MCF 10A (cell line): ENCODE results near the gene POMGNT2. TPM values are rescaled to one million over a fixed set of nuclear protein-coding genes. Genes with fewer than 3 reads are reported as not detected.

ENCODE experiments used
- BruUV-seq: library from RNA; stranded (reverse); fragments of 400-500 nt; replicated peaks from 2 replicates; lab custom pipeline; 2021; lab: Mats Ljungman, UMichigan
- CTCF ChIA-PET: fragments of 300-600 bp; sonication (Branson Sonifier 250); formaldehyde crosslinking; extraction: SDS; loops from one replicate; lab custom pipeline; 2021; ENCODE audit warnings: antibody characterized with exemption, inconsistent platforms; lab: Yijun Ruan, JAX
- POLR2A ChIA-PET: fragments of 300-600, 350-650 bp; sonication (Branson Sonifier 250); formaldehyde crosslinking; extraction: SDS; loops from one replicate; lab custom pipeline; 2020; ENCODE audit warnings: antibody characterized with exemption, inconsistent platforms; lab: Yijun Ruan, JAX
- DNase-seq: peaks from one replicate; pipeline ENCODE4 v3.0.0-alpha.2; 2018; ENCODE audit not compliant: unreplicated experiment
- H3K27ac Mint-ChIP-seq: one replicate; pipeline ENCODE4 v1.8.0; 2022; ENCODE audit warnings: mild to moderate bottlenecking, low read depth, mixed read lengths; ENCODE audit not compliant: unreplicated experiment
- H3K27me3 Mint-ChIP-seq: one replicate; pipeline ENCODE4 v1.8.0; 2022; ENCODE audit warnings: mixed read lengths; ENCODE audit not compliant: insufficient read depth, unreplicated experiment
- H3K36me3 Mint-ChIP-seq: one replicate; pipeline ENCODE4 v1.8.0; 2022; ENCODE audit warnings: mild to moderate bottlenecking, moderate library complexity, mixed read lengths; ENCODE audit not compliant: insufficient read depth, unreplicated experiment
- H3K4me1 Mint-ChIP-seq: one replicate; pipeline ENCODE4 v1.8.0; 2022; ENCODE audit warnings: mixed read lengths; ENCODE audit not compliant: insufficient read depth, unreplicated experiment
- H3K4me3 Mint-ChIP-seq: one replicate; pipeline ENCODE4 v1.8.0; 2022; ENCODE audit warnings: mild to moderate bottlenecking, moderate library complexity, mixed read lengths; ENCODE audit not compliant: unreplicated experiment
- H3K9me3 Mint-ChIP-seq: one replicate; pipeline ENCODE4 v1.8.0; 2022; ENCODE audit warnings: mixed read lengths; ENCODE audit not compliant: unreplicated experiment
- intact Hi-C: fragments of 100-400 bp; cut with micrococcal nuclease; formaldehyde crosslinking; loops from 2 replicates; pipeline ENCODE4 v1.14.1; 2022
- total RNA-seq: library from RNA; stranded (reverse); gene quantifications from 2 replicates; pipeline ENCODE4 v1.2.3, GENCODE V29; 2022
- TF ChIP-seq, protein P1 (sequence below): fragments of 200-600 bp; IDR thresholded peaks from one replicate; pipeline ENCODE4 v1.8.0; 2022; ENCODE audit warnings: antibody characterized with exemption, mild to moderate bottlenecking; ENCODE audit not compliant: unreplicated experiment

Gene POMGNT2
- total RNA-seq, 1 experiment from 2014 or later, result 6.2 TPM

DNA sequence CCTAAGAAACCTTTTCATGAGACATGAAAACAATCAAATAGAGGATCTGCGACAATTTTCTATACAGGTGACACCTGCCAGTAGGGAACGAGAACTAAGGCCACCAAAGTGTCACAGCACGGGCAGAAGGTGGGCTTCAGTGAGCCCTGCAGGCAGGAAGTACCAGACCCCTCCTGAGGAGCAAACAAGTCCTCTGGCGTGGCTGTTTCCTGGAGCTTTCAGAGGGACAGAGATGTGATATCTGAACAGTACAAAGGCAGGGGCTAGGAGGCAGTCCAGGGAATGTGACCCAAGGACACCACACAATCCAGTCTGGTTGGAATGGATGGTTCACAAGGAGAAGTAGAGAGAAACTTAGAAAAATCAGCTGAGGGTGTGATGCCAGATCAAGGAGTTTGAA, 16.8 kb downstream of the POMGNT2 start:
- POLR2A ChIA-PET, result interaction anchor here (1.0 to 1.2 kb wide), 2 partner anchors 9 to 128 kb away, joined by 3 read pairs; no protein-coding TSS in a partner anchor
- Mint-ChIP-seq H3K4me3 (no peak overlapping the region), H3K27me3 (no peaks in the 10 kb centered on the region), H3K36me3 (no peaks in the 10 kb centered on the region), H3K9me3 (no peaks in the 10 kb centered on the region), H3K27ac (no peak overlapping the region), H3K4me1 (no peaks in the 10 kb centered on the region)
- DNase-seq, result no peak
- BruUV-seq, result no TSS peak
- CTCF ChIA-PET, result interaction anchor here (1.3 to 5.6 kb wide), 2 partner anchors 8 to 126 kb away, joined by 4 to 68 read pairs; no protein-coding TSS in a partner anchor
- intact Hi-C loops, result no loop called here
- TF ChIP-seq, protein P1, sequence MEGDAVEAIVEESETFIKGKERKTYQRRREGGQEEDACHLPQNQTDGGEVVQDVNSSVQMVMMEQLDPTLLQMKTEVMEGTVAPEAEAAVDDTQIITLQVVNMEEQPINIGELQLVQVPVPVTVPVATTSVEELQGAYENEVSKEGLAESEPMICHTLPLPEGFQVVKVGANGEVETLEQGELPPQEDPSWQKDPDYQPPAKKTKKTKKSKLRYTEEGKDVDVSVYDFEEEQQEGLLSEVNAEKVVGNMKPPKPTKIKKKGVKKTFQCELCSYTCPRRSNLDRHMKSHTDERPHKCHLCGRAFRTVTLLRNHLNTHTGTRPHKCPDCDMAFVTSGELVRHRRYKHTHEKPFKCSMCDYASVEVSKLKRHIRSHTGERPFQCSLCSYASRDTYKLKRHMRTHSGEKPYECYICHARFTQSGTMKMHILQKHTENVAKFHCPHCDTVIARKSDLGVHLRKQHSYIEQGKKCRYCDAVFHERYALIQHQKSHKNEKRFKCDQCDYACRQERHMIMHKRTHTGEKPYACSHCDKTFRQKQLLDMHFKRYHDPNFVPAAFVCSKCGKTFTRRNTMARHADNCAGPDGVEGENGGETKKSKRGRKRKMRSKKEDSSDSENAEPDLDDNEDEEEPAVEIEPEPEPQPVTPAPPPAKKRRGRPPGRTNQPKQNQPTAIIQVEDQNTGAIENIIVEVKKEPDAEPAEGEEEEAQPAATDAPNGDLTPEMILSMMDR, result no peak

DNA sequence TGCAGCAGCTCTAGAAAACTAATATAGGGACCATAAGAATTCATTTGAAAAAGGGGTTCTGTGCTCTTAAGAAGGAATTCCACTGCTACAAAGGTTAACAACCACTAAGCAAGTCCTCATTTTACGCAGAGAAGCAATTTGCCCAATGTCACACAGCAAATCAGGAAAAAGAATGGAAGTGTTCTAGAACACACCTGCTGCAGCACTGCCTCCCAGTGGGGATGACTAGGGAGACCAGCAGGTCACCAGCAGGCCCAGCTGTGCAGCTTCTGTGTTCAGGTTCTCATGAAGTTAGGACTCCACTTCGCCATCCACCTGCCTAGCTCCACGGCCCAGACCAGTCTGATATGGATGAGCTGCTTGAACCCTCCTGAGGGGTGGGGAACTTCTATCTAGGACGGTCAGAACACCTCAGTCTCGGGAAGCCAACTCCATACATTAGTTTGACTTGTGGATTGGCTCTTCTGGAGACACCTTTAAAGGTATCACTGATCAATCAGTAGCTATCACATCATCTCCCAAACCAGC, 18.6 kb downstream of the POMGNT2 start:
- DNase-seq, result peak; percentile 17
- Mint-ChIP-seq H3K9me3 (no peaks in the 10 kb centered on the region), H3K4me3 (no peak overlapping the region), H3K4me1 (no peaks in the 10 kb centered on the region), H3K36me3 (no peaks in the 10 kb centered on the region), H3K27ac (no peak overlapping the region), H3K27me3 (no peaks in the 10 kb centered on the region)
- POLR2A ChIA-PET, result no interaction called here
- intact Hi-C loops, result no loop called here
- BruUV-seq, result no TSS peak
- TF ChIP-seq, protein P1, result no peak
- CTCF ChIA-PET, result interaction anchor here (0.5 to 5.6 kb wide), 4 partner anchors 88 to 1320 kb away, joined by 3 to 68 read pairs (median 4); no protein-coding TSS in a partner anchor

DNA sequence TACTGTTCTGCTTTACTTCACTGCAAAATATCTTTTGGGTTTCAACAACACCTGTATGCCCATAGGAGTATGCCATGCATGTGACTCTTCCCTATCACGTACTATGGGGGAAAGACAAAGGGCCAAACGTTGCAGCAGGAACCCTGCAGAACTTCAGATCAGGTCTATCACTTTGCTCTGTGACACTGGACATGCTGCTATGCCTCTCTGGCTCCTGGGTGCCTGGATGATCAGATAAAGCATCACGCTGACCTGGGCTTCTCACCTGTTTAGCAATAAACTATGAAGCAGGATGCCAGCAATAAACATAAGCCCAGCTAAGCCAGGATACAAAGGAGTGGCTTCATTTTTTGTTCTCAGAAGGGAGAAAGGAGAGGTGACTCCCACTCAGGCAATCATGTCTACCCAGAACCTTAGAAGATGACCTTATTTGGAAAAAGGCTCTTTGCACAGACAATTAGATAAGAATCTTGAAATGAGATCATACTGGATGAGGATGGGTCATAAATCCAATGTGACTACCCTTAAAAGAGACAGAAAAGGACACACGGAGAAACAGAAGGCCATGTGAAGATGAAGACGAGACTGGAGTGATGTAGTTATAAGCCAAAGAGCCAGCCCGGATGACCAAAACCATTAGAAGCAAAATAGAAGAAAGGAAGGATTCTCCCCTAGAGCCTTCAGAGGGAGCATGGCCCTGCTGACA, 19.3 kb downstream of the POMGNT2 start:
- TF ChIP-seq, protein P1, result no peak
- no peaks in the 10 kb centered on the region for H3K36me3 Mint-ChIP-seq
- H3K4me3 Mint-ChIP-seq, result no peak overlapping the region
- H3K27me3 Mint-ChIP-seq, result no peaks in the 10 kb centered on the region
- intact Hi-C loops, result no loop called here
- no peak for DNase-seq
- H3K4me1 Mint-ChIP-seq, result no peaks in the 10 kb centered on the region
- no peaks in the 10 kb centered on the region for H3K9me3 Mint-ChIP-seq
- H3K27ac Mint-ChIP-seq, result no peak overlapping the region
- ChIA-PET CTCF (interaction anchor here (0.6 to 5.6 kb wide), 3 partner anchors 124 to 1320 kb away, joined by 3 to 68 read pairs (median 4); no protein-coding TSS in a partner anchor), POLR2A (no interaction called here)
- BruUV-seq, result no TSS peak

DNA sequence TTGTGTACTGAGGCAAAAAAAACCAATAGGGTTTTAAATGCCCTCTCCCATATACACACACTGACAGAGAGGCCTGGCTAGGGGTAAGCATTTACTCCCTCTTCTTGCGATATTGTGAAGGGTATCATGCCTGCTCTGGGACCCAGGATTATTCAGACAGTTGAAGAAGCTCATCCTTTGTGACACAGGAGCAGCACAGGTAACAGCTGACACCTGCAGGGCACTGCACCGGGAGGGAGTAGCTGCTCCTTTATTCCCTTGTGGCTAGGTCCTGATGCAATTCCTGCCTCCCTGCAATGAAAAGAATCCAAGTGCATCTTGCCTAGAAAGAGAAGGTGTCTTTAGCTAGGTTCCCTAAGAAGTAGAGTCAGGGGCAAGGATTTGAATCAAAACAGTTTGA, 23.4 kb downstream of the POMGNT2 start:
- intact Hi-C loops, result no loop called here
- DNase-seq, result no peak
- ChIA-PET CTCF (interaction anchor here (0.6 to 1.1 kb wide), 3 partner anchors 73 to 127 kb away, joined by 3 to 4 read pairs (median 4); no protein-coding TSS in a partner anchor), POLR2A (interaction anchor here (0.6 kb wide), 1 partner anchor 28 kb away, joined by 3 read pairs; no protein-coding TSS in a partner anchor)
- no TSS peak for BruUV-seq
- Mint-ChIP-seq H3K9me3 (no peaks in the 10 kb centered on the region), H3K4me1 (no peaks in the 10 kb centered on the region), H3K27me3 (no peaks in the 10 kb centered on the region), H3K4me3 (no peak overlapping the region), H3K36me3 (peaks cover 9% of the 10 kb centered on the region), H3K27ac (no peak overlapping the region)
- TF ChIP-seq, protein P1, result no peak
